ENCODE measurements around the gene CHURC1.
"Not testable (repeated sequence)": the region's sequence is repeated elsewhere in the genome, so short reads cannot be mapped to it uniquely, and the experiment has no call there.

Gene CHURC1

DNA sequence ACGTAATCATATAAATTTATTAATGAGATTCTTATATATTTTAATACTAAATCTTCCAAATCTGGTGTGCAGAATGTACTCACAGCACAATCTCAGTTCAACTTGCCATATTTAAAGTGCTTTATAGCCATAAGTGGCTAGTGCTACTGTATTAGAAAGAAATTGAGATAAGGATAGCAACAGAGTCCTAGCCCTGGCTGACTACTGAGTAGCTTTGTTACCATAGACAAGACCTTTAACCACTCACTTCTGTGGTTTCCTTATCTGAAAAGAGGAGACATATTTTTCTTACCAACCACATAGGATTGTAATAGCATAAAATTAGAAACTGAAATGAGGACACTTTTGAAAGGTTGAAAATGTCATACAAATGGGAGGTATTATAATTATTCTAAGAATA is 2.0 kb upstream of the CHURC1 start:
- DNase-seq = no peak

DNA sequence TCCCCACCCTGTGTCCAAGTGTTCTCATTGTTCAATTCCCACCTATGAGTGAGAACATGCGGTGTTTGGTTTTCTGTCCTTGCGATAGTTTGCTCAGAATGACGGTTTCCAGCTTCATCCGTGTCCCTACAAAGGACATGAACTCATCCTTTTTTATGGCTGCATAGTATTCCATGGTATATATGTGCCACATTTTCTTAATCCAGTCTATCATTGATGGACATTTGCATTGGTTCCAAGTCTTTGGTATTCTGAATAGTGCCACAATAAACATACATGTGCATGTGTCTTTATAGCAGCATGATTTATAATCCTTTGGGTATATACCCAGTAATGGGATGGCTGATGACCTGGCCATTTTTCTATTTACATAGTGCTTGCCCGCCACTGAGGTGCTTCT is 778 bp upstream of the CHURC1 start:
- not testable (repeated sequence) for DNase-seq

DNA sequence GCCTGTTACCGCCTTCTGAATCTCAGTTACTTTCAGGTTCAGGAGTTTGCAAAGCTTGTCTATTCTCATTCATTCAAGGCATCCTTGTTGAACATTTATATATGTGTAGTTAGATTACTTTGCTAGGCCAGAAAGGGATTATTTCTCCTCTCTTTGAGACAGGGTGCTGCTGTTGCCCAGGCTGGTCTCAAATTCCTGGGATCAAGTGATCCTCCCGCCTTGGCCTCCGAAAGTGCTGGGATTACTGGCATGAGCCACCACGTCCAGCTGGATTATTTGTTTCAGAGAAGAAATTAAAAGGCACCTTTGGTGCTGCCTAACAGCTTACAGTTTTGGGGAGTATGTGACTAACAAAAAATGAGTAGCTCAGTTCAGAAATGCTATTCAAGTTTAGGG is 772 bp downstream of the CHURC1 start:
- DNase-seq = no peak

DNA sequence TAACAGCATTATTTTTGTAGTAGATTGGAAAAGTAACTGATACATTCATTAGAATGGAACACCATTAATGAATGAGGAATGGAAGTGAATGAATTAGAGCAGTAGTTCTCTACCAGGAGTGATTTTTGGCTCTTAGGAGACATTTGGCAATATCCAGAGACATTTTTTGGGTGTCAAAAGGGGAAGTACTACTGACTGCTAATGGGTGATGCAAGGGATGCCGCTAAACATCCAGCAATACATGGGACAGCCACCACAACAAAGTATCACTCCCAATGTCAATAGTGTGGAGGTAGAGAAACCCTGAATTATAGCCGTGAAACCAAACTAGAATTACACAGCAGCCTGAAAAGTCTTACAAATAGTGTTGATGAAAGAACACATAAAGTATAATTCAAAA is 1.5 kb downstream of the CHURC1 start:
- no peak for DNase-seq

DNA sequence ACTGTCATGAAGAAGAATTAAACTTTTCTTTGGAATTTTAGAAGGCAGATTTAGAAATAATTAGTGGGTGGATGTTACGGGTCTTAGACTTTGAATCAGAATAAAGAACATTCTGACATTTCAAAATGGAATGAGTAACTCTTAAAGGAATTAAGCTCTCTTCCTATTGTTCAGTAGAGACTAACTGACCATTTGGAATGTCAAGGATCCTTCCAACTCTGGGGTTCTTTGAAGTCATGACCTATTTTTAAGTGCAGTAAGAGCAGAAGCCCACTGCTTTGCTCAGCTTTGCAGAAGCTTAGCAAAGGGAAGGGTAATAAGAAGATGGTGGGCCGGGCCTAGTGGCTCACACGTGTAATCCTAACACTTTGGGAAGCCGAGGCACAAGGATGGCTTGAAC is 4.0 kb downstream of the CHURC1 start:
- no peak for DNase-seq

DNA sequence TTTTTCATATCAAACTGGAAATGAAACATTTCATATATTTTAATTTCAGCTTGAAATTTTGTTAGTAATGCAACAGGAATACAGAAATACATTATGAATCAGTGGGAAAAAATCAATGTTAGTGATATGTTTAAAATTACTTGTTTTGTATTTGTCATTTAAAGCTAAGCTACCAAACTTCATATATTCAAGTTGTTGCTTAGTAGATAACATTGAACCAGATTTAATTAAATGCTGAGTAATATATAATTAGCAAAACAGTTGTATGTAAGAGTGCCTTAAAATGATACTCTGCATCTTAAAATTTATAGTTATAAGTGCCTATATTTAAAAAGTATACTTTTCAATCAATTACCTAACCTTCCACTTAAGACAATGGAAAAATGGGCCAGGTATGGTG is 5.0 kb downstream of the CHURC1 start:
- no peak for DNase-seq

DNA sequence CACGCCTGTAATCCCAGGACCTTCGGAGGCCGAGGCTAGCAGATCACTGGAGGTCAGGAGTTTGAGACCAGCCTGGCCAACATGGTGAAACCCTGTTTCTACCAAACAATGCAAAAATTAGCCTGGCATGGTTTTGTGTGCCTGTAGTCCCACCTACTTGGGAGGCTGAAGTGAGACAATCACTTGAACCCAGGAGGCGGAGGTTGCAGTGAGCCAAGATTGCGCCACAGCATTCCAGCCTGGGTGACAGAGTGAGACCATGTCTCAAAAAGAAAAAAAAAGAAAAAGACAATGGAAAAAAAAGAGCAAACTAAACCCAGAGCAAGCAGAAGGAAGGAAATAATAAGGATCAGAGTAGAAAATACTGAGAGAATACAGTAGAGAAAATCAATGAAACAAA is 5.4 kb downstream of the CHURC1 start:
- DNase-seq = no peak

DNA sequence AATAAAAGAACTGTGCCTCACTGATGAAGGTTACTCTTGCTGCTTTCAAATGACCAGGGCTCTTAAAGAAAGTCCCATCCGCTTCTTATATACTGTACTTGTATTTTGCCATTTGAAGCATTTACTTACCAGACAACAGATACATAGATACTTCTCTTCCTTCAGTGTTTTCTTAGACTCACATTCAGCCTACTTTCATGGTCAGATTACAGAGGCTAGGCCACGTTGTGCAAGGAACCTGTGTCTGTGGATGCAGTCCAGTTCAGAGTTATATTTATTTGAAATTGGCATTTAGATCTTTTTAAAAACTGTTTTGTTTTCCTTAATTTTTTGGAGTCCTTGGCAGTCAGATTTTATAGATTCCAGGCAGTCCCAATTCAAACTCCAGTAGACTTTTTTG is 6.2 kb downstream of the CHURC1 start:
- DNase-seq = no peak

DNA sequence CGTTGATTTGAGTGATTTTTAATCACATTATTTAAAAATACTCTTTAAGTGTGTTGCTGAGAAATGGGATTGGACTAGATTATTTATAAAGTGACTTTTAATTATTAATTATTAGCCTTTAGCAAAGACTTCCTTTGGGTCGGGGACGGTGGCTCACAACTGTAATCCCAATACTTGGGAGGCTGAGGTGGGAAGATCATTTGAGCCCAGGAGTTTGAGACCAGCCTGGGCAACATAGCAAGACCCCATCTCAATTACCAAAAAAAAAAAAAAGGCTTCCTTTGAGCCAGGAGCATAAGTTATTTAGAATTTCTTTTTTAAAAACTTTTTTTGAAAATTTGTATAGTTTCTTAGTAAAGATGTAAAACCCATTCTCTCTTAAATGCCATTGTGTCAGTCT is 8.8 kb downstream of the CHURC1 start:
- DNase-seq = no peak

DNA sequence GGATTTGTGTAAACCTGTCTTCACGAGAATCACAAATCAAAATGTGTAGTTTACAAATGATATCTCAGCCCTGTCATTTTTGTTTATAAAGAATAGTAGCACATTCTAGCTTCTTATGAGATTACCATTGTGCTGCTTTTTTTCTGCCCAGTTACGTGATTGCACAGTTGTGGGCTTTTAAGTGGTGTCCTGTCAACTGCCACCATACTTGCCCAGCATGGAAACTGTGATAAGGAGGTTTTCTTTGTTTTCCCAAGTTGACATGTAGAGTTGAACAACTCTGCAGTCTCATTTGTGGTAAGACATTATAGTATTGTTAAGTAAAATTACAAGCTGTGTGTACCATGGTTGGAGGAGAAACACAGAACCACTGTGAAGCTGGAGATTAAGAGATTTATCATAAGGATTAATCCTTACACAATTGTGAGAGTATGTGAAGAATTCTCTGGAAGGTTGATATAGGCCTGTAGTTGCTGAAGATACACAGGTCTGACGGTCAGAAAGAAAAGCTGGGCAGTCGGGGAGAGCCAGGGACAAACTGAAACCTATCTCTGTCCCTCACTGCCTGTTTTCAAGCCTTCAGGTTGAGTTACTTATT is 12.2 kb downstream of the CHURC1 start:
- DNase-seq = no peak

DNA sequence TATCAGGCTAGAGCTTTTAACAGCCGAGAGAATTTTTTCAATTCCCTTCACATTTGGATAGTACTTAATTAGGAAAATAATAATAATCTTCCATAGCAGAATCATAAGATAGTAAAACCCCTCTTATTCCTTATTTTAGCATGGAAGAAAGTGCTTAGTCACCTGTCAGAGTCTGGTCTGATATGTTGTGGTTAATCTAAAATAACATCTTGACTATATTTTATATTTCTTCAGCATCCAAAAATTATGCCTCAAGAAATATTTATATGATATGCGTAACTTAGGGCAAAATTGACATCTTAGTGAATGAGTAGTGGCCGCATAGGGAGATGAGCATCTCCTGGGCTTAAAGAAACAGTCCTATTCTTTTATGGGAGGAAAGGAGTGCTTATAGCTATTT is 12.8 kb downstream of the CHURC1 start:
- DNase-seq = no peak

DNA sequence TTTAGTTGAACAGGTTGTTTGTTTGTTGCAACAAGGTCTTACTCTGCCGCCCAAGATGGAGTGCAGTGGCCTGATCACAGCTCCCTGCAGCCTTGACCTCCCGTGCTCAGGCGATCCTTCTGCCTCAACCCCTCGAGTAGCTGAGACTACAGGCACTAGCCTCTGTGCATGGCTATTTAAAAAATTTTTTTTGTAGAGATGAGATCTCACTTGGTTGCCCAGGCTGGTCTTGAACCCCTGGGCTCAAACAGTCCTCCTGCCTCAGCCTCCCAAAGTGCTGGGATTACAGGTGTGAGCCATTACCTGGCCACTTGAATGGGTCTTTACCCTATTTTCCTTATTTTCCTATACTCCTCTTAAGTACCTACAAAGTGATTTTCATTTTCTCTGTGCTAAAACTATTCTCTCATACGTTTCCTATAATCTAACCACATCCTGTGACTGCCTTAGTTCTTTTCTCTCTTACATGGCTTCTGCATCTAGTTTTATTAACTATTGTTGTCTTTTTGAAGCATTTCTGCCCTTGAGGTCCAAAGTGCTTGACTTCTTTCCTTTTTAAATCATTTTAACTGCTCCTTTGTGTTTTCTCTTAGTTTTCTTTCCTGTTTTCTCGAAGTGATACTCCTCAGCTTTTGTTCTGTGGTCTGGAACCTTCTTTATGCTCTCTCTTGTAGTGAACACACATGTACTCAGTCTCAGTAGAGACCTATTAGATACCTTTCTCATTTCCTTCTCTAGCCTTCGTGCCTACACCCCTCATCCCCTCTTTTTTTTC is 14.2 kb downstream of the CHURC1 start:
- no peak for DNase-seq

DNA sequence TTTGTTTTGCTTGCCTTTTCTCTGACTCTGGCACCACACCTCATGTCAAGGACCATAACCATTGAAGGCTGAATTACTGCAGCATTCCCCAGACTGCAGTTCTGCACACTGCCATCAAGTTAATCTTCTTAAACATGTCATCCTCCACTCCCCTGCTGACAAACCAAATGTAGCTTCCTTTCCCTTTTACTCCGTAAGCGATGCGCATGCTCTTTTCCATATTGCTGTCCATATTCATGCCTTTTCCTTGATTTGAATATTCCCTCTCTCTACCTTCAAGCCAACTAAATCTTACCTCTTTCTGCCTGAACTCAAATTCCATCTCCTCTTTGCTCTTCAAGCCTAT is 14.7 kb downstream of the CHURC1 start:
- no peak for DNase-seq

DNA sequence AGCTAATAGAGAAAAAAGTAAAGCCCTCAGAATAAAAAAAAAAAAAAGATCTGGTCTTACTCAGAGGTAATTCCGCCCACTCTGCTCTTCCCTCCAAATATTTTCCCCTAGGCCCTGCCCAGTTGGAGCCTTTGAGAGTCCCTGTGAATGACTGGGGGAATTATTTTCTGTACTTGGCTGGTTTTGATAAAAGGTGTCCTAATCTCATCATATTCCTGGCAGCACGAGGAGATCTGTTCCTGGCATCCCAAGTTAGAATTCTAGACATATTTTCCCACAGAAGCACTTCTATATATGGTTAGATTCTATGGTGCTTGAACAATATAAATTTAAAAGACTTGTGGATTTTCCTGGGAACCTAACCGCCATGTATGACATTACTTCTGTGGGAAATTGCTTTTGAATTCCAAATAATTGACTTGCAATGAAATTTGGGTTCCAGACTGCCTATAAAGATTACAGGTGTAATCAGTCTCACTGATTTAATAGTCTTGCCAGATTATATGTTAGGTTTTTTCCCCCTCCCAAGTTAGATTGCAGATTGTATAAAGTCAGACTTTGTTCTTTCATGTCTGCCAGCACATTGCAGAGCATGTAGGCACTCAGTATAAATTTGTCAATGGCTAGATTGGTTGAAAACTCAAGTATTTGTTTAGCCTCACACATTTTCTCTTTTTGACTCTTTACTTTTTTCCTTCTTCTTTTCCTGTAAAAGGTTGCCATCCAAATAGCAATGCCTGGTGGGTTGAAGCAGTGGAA is 16.0 kb downstream of the CHURC1 start:
- no peak for DNase-seq

DNA sequence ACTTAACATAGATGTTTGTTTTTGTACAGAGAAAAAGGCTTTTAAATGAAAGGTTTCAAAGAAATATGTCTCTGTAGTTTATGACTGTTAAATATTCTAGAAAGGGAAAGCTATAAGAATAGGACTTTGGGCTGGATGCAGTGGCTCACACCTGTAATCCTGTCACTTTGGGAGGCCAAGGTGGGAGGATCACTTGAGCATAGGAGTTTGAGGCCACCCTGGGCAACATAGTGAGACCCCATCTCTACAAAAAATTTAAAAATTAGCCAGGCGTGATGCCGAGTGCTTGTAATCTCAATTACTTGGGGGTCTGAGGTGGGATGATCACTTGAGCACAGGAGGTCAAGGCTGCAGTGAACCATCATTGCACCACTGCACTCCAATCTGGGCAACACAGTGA is 16.9 kb downstream of the CHURC1 start:
- no peak for DNase-seq

DNA sequence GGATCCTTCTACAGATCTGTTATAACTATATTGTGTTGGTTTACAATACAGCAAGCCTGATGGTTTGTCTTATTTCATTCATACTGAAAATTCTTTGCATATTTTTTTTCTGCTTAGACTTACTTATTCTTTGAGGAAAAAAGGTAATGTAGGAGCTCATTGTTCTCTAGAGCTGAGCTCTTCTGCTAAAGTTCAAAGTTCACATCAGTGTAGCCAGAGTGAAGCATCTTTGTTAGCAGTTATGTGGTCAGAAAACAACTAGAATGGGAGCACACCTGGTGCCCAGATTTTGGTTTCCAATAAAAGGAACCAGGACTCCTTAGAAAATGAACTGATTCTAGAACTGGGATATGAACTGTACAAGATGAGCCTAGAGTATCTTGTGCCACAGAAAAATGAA is 18.0 kb downstream of the CHURC1 start:
- no peak for DNase-seq

DNA sequence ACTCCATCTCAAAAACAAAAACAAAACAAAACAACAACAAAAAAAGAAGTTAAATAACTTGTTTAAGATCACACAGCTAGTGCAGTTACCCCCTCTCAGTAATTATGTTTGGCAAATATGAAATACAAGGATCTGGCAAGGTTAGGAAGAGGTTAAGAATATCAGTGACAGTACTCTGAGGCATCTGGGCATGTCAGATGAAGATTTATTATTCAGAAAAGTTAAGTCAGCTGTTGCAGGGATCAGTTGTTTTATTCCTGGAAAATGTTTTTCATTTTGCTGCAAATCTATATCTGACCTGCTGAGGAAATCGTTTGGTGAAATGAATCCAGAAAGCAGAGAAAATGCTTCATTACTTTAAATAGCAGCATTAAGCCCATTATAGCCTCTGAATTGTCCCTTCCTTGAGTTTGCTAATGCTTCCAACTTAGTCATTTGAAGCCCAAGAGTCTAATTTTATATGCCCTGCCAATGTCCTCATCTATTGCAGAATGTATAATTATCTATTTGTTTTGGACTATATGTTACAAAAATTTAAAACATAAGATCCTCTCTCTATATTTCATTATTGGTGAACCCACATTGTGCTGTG is 20.2 kb downstream of the CHURC1 start:
- no peak for DNase-seq

DNA sequence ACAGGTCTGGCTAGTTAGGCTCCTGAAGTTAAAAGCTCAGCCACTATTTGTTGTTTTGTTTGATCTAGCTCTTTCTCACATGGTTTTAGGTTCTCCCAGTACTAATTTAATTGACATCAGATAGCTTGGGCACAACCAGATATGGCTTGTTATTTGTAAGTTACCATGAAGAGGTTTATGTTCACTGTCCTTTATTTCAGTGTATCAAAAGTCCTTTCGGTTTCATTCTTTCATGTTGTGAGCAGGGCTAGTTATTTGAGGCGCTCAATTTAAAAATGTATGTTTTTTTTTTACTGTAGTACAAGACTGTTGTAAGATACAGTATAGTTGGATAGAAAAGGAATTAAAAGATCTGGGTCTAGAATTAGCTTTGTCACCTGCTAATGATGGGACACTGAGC is 21.3 kb downstream of the CHURC1 start:
- DNase-seq = no peak

DNA sequence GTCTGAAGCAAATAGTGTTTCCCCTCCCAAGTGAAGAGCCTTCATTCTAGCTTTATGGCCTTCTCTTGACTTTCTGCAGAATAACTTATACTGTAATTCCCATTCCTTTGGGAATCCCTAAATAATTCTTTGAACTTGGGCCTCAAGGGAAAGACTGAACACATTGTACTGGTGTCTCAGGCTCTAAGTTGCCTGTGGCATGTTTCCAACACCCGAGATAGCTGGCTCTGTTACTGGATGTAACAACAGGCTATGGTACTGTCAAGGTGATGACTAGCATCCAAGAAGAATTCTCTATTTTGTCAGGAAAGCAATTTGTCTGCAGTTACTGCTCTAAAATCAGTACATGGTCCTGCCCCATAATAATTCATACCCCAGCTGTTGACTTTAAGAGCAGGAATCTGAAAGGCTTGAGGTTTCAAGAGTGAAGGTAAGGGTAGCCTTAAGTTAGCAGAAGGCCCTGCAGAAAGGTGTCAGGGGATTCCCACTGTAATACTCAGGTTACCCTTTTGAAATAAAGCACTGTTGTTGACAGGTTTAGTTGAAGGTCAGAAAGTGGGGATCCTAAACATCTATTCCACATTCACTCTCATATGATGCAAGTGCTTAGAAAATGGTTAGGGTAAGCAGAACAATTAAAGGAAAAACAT is 23.0 kb downstream of the CHURC1 start:
- DNase-seq = no peak

DNA sequence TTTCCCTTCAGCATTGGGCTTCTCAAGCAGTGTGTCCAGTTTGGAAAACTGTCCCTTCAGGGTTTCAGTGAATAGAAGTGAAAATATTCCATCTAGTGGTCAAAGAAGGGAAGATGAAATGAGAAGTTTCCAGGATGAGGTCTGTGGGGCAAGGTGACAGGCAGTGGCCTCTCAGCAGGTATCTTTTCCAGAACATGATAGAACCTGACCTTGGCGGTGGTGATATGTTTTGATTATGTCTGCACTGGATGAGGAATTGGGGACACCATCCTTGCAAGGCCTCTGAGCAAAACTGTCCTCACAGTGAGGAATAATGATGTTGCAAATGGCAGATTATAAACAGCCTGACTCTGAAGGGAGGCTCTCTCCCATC is 23.6 kb downstream of the CHURC1 start:
- DNase-seq = no peak

DNA sequence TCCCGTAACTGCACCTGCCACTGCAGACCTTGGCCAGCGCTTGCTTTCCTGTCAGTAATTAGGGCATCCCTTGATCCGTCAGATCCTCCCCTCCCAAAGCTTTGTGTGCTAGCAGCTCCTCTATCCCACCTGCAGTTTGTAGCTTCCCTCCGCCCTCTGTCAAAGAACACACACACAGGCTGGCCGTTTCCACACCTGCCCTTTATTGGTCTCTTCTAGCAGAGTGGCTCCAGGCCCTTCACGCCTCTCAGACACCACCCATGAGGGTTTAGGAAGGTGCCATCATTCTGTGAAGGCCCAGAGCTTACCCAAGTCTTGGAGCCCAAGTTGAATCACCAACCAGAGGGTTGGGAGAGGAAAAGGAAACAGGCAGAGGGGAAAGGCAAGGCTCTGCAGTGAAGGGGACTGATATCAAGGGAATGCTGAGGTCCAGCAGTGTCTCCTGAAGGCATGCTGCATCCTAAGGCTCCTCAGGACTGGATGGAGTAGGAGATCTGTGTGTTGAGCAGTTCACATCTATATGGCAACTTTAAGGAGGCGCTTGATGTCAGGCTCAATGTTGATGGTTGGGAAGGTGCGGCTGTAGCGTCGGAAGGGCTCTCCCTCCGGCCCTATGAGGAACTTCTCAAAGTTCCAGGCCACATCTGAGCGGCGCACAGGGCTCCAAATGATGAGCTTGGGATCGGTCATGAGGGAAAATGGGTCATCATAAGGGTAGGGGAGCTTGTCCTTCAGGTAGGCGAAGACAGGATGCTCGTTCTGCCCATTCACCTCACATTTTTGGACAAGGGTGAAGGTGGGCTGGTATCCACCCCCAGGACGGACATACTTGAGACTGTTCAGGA is 24.9 kb downstream of the CHURC1 start:
- DNase-seq = no peak

DNA sequence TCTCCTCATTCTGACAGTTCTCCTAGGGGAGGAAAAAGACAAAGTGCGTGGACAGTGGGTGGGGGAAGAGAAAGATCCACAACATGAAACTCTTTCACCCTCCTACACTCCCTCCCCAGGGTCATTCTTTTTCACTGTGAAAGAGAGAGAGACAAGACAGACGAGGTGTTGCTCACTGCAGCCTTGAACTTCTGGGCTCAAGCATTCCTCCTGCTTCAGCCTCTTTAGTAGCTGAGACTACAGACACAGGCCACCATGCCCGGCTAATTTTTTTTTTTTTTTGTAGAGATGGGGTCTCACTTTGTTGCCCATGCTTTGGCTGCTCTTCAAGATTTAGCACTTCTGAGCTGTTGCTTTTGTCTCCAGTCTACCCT is 25.5 kb downstream of the CHURC1 start:
- DNase-seq = no peak

Data from activated naive CD4-positive, alpha-beta T cell treated with Interleukin-2 at 50 U/mL for 16 hours (primary cell).